Activated naive CD8-positive, alpha-beta T cell treated with anti-CD3 and anti-CD28 coated beads for 36 hours (primary cell): ENCODE measurements around the gene SPECC1L. TPM values are rescaled to one million over a fixed set of nuclear protein-coding genes. Genes with fewer than 3 reads are reported as not detected.

Experiments
- DNase-seq: peaks from one replicate; pipeline ENCODE4 v3.0.0; 2021
- H3K27ac Mint-ChIP-seq: one replicate; pipeline ENCODE4 v1.8.0; 2022; ENCODE audit warnings: mild to moderate bottlenecking, moderate library complexity, mixed read lengths
- H3K27me3 Mint-ChIP-seq: one replicate; pipeline ENCODE4 v1.8.0; 2022; ENCODE audit warnings: mild to moderate bottlenecking, mixed read lengths
- H3K36me3 Mint-ChIP-seq: one replicate; pipeline ENCODE4 v1.8.0; 2021; ENCODE audit warnings: mild to moderate bottlenecking, mixed read lengths
- H3K4me1 Mint-ChIP-seq: one replicate; pipeline ENCODE4 v1.8.0; 2021; ENCODE audit warnings: mixed read lengths
- H3K4me3 Mint-ChIP-seq: one replicate; pipeline ENCODE4 v1.8.0; 2022; ENCODE audit warnings: mild to moderate bottlenecking, moderate library complexity, mixed read lengths
- H3K9me3 Mint-ChIP-seq: one replicate; pipeline ENCODE4 v1.8.0; 2022; ENCODE audit warnings: mixed read lengths
- total RNA-seq, 2 experiments: library from RNA; stranded (reverse); gene quantifications; one replicate each; pipeline ENCODE4 v1.2.3, GENCODE V29; 2021

Gene SPECC1L
- total RNA-seq, 2 experiments from 2014 or later = 46.3 to 47.7 TPM

DNA sequence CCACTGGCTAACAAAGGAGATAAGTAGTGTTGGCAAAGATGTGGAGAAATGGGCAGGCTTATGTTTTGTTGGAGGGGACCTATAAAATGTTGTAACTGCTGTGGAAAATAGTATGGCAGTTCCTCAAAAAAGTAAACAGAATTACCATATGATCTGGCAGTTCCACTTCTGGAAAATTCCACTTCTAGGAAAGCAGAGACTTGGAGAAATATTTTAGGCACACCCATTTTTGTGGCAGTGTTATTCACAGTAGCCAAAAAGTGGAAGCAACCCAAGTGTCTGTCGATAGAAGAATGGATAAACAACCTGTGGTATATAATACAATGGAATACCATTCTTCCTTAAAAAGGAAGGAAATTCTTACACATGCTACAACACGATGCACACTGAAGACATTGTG lies 99.8 kb downstream of the SPECC1L start:
- H3K4me3 Mint-ChIP-seq = no peak overlapping the region
- H3K27me3 Mint-ChIP-seq = no peaks in the 10 kb centered on the region
- DNase-seq = no peak
- H3K36me3 Mint-ChIP-seq = peaks cover 68% of the 10 kb centered on the region
- no peaks in the 10 kb centered on the region for H3K4me1 Mint-ChIP-seq
- H3K9me3 Mint-ChIP-seq = peaks cover 4% of the 10 kb centered on the region
- no peak overlapping the region for H3K27ac Mint-ChIP-seq

DNA sequence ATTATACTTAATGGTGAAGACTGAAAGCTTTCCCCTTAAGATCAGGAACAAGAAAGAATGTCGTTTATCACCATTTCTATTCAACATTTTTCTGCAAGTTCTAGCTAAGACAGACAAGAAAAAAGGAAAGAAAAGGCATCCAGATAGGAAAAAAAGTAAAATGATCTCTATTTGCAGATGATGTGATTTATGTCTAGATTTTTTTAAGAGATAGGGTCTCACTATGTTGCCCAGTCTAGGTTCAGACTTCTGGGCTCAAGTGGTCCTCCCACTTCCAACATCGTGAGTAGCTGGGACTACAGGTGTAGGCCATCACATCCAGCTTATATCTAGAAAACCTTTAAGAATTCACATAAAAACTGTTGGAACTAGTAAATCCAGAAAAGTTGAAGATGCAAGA lies 105.4 kb downstream of the SPECC1L start:
- DNase-seq = no peak
- Mint-ChIP-seq H3K4me1 (peaks cover 27% of the 10 kb centered on the region), H3K27ac (no peak overlapping the region), H3K4me3 (no peak overlapping the region), H3K9me3 (peaks cover 4% of the 10 kb centered on the region), H3K27me3 (no peaks in the 10 kb centered on the region), H3K36me3 (peaks cover 64% of the 10 kb centered on the region)

DNA sequence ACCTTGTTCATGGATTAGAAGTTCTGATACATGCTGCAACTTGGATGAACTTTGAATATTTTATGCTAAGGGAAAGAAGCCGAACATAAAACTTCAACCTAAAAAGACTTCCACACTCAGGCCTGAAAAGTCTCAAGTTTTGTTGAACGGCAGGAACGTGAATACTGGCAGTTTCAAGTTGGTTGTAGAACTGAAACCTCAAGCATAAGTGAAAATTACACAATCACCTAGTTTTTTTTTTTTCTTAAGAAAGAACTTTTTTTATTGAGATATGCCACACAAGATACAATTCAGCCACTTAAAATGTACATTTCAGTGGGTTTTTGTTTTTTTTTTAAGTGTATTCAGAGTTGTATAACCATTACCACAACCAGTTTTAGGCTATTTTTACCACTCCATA lies 106.0 kb downstream of the SPECC1L start:
- no peak for DNase-seq
- Mint-ChIP-seq H3K27ac (no peak overlapping the region), H3K4me1 (peaks cover 27% of the 10 kb centered on the region), H3K27me3 (no peaks in the 10 kb centered on the region), H3K9me3 (peaks cover 4% of the 10 kb centered on the region), H3K36me3 (peaks cover 59% of the 10 kb centered on the region), H3K4me3 (no peak overlapping the region)

DNA sequence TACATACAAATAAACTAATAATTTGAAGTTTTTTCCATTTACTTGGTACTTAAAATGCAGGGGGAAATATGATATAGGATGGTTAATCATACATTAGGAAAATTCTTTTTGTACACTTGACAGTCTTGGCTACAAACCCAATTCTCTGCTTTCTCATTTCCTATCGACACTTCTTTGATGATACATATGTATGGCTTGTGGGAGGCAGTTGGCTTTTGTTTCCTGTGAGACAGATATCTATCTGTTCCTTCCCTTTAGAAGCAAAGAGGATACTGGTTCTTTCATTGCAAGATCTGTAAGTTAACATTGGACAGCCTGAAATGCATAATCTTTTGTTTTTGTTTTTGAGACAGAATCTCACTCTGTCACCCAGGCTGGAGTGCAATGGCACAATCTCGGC lies 108.9 kb downstream of the SPECC1L start:
- no peak overlapping the region for H3K27ac Mint-ChIP-seq
- peaks cover 38% of the 10 kb centered on the region for H3K36me3 Mint-ChIP-seq
- H3K4me1 Mint-ChIP-seq = peaks cover 27% of the 10 kb centered on the region
- no peak for DNase-seq
- H3K27me3 Mint-ChIP-seq = no peaks in the 10 kb centered on the region
- no peak overlapping the region for H3K4me3 Mint-ChIP-seq
- peaks cover 3% of the 10 kb centered on the region for H3K9me3 Mint-ChIP-seq

DNA sequence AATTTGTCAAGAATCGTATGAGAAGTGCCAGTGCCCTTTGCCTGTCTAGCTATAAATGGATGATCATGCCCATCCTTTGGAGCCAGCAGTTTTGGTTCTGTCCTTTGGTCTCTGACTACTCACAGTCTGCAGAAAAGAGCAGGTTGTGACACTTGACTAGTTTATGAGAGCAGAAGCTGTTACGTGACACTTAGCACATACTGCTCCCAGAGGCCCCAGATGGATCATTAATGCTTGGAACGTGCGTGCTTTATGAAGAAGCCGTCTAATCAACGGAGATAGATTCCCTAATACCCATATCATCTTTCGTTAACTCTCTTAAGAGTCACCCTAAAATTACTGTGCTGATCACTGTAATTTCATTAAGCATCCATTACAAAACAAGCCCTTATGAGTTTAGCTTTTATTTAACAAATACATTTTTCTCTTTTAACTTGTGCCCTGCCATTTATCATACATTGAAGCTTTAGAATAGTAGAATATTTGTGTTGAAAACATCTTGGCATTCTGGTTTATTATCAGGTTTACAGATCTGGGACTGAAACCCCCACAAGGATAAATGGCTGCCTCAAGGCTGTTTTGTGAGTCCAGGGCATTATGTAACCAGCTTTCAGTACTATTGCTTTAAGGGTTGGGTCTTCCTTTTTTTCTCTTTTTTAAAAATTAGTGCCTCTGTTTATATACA lies 109.7 kb downstream of the SPECC1L start:
- no peaks in the 10 kb centered on the region for H3K27me3 Mint-ChIP-seq
- peaks cover 31% of the 10 kb centered on the region for H3K36me3 Mint-ChIP-seq
- H3K4me3 Mint-ChIP-seq = no peak overlapping the region
- H3K27ac Mint-ChIP-seq = no peak overlapping the region
- DNase-seq = no peak
- H3K4me1 Mint-ChIP-seq = peaks cover 27% of the 10 kb centered on the region
- no peaks in the 10 kb centered on the region for H3K9me3 Mint-ChIP-seq

DNA sequence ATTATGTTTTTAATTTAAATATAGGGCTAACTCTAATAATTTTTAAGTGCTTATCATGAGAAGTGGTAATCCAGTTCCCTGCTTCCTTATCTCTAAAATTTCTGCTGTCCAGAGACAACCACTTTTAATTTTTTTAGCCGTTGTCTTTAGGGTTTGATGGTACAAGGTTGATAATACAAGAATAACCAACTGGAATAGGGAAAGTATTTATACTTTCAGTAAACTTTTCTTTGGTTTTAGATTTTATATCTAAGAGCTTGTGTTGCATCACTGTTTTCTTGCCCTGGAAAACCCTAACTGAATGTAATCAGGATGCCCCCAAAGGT lies 110.2 kb downstream of the SPECC1L start:
- no peaks in the 10 kb centered on the region for H3K9me3 Mint-ChIP-seq
- DNase-seq = no peak
- H3K27me3 Mint-ChIP-seq = no peaks in the 10 kb centered on the region
- peaks cover 29% of the 10 kb centered on the region for H3K36me3 Mint-ChIP-seq
- H3K27ac Mint-ChIP-seq = no peak overlapping the region
- H3K4me3 Mint-ChIP-seq = no peak overlapping the region
- peaks cover 27% of the 10 kb centered on the region for H3K4me1 Mint-ChIP-seq

DNA sequence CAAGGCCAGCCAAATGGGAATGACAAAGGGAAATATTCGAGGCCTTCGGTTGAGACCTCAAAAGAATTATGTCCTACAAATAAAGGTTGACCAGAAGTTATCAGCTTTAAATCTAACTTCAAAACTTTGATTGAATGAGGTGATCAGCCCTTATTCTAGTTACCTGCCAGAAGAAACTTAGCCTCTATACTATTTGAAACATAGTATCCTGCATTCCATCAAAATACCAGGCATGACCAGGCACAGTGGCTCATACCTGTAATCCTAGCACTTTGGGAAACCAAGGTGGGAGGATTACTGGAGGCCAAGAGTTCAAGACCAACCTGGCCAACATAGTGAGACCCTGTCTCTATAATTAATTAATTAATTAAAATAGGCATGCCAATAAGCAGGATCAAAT lies 112.4 kb downstream of the SPECC1L start:
- H3K4me3 Mint-ChIP-seq = no peak overlapping the region
- H3K9me3 Mint-ChIP-seq = no peaks in the 10 kb centered on the region
- no peaks in the 10 kb centered on the region for H3K27me3 Mint-ChIP-seq
- no peak overlapping the region for H3K27ac Mint-ChIP-seq
- H3K36me3 Mint-ChIP-seq = peaks cover 20% of the 10 kb centered on the region
- H3K4me1 Mint-ChIP-seq = peaks cover 20% of the 10 kb centered on the region
- DNase-seq = no peak

DNA sequence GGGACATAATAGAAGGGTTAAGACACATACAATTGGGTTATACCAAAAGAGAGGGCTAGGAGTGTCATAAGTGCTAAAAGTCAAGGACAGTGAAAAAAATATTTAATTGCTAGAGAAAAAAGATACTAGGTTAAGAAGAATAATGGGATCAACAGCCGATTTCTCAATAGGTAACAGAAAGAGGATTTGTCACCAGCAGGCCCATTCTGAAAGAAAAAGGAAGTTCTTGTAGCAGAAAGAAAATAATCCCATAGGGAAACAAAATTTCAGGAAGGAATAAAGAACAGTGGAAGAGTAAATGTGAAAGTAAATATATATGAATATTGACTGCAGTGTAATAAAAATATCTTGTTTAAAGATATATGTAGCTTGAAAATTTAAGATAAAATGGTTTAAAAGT lies 113.5 kb downstream of the SPECC1L start:
- no peak overlapping the region for H3K4me3 Mint-ChIP-seq
- H3K9me3 Mint-ChIP-seq = no peaks in the 10 kb centered on the region
- peaks cover 12% of the 10 kb centered on the region for H3K4me1 Mint-ChIP-seq
- peaks cover 22% of the 10 kb centered on the region for H3K36me3 Mint-ChIP-seq
- H3K27me3 Mint-ChIP-seq = no peaks in the 10 kb centered on the region
- DNase-seq = no peak
- no peak overlapping the region for H3K27ac Mint-ChIP-seq

DNA sequence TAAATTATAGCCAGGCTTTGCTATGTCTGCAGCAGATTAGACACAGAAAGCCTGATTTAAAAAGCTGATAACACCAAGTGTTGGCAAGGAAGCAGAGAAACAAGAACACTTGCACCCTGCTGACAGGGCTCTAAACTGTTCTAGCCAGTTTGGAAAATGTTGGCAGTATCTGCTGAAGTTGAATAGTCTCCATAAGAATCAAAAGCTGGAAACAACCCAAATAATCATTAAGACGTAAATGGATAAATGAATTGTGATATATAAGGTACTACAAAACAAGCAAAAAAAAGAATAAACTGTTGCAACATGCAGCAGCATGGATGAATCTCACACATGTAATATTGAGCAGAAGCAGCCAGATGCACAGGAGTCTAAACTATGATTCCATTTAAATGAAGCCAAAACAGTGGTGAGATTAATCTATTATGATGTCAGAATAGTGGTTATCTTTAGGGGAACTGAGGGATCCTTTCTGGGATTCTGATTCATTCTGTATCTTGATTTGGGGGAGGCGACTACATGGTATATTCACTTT lies 116.4 kb downstream of the SPECC1L start:
- no peak for DNase-seq
- Mint-ChIP-seq H3K9me3 (no peaks in the 10 kb centered on the region), H3K4me3 (no peak overlapping the region), H3K4me1 (peaks cover 13% of the 10 kb centered on the region), H3K27me3 (no peaks in the 10 kb centered on the region), H3K27ac (no peak overlapping the region), H3K36me3 (peaks cover 16% of the 10 kb centered on the region)

DNA sequence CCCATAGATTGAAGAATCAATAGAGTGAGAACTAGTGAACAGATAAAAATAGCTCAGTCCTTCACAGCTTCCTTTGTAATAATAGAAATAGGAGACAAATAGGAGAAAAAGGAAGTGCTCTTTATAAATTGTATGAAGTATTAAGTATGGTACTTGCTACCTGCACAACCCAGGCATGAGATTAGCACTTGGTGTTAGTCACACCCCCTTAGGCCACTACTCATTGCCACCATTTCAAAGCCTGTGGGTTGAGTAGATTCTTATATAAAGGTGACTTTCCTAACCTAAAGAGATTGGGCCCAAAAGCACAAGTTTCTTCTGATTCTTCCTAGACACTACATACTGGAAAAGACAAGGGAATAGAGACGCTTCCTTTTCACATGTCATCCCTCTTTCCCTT lies 119.0 kb downstream of the SPECC1L start:
- H3K27ac Mint-ChIP-seq = no peak overlapping the region
- H3K4me1 Mint-ChIP-seq = peaks cover 16% of the 10 kb centered on the region
- DNase-seq = no peak
- no peaks in the 10 kb centered on the region for H3K9me3 Mint-ChIP-seq
- H3K36me3 Mint-ChIP-seq = peaks cover 16% of the 10 kb centered on the region
- no peaks in the 10 kb centered on the region for H3K27me3 Mint-ChIP-seq
- H3K4me3 Mint-ChIP-seq = no peak overlapping the region

DNA sequence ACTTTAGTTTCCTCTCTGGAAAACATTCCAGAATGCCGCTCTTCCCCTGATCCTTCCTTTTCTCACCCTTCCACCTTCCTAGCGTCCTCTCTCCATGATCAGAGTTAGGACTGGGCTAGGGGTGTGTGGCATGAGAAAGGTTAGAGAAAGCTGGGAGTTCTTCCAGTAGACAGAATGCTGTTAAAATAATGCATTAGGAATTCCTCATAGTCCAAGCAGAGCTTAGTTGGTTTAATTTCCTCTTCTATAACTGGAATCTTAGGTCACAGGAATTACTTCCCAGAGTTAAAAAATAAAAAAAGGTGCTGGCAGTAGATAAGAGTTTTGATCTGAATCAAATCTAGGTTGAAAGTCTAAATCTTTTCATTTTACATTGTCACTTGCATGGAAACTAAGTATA lies 119.5 kb downstream of the SPECC1L start:
- H3K27ac Mint-ChIP-seq = no peak overlapping the region
- DNase-seq = no peak
- H3K4me1 Mint-ChIP-seq = peaks cover 16% of the 10 kb centered on the region
- no peaks in the 10 kb centered on the region for H3K9me3 Mint-ChIP-seq
- no peaks in the 10 kb centered on the region for H3K27me3 Mint-ChIP-seq
- H3K4me3 Mint-ChIP-seq = no peak overlapping the region
- H3K36me3 Mint-ChIP-seq = peaks cover 18% of the 10 kb centered on the region

DNA sequence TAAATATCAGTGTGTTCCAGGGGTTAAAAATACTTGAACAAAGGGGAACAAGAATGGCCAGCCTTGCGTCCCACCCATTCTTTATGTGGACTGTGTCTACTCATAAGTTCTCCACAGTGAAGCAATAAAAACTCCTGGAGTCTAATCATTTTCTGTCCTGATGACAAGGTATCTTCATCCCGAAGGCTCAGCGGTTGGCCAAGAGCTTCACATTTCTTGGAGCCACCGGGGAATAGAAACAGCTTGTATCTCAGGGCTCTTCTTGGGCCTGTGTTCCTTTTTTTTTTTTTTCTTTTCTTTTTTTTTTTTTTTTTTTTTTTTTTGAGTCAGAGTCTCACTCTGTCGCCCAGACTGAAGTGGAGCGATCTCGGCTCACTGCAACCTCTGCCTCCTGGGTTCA lies 119.9 kb downstream of the SPECC1L start:
- Mint-ChIP-seq H3K36me3 (peaks cover 16% of the 10 kb centered on the region), H3K4me3 (no peak overlapping the region), H3K4me1 (peaks cover 16% of the 10 kb centered on the region), H3K9me3 (no peaks in the 10 kb centered on the region), H3K27ac (no peak overlapping the region), H3K27me3 (no peaks in the 10 kb centered on the region)
- DNase-seq = no peak

DNA sequence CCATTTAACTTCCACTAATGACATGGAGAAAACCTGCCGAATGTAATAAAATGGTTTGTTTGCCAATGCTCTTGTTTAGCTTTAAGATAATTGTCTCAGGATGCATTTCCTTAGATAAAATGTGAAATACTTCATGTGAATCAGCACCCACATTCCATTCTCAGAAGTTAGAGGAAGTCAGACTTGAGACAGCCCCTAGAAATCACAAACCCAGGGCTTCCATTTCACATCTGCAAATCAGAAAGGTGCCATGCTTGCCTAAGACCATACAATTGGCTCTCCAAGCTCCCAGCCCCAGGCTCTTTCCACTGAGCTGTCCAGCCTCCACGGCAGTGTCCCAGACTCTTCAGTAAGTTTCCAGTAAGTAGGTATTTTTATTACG lies 121.2 kb downstream of the SPECC1L start:
- DNase-seq = no peak
- H3K27ac Mint-ChIP-seq = no peak overlapping the region
- no peaks in the 10 kb centered on the region for H3K27me3 Mint-ChIP-seq
- peaks cover 14% of the 10 kb centered on the region for H3K4me1 Mint-ChIP-seq
- no peaks in the 10 kb centered on the region for H3K9me3 Mint-ChIP-seq
- peaks cover 12% of the 10 kb centered on the region for H3K36me3 Mint-ChIP-seq
- no peak overlapping the region for H3K4me3 Mint-ChIP-seq

DNA sequence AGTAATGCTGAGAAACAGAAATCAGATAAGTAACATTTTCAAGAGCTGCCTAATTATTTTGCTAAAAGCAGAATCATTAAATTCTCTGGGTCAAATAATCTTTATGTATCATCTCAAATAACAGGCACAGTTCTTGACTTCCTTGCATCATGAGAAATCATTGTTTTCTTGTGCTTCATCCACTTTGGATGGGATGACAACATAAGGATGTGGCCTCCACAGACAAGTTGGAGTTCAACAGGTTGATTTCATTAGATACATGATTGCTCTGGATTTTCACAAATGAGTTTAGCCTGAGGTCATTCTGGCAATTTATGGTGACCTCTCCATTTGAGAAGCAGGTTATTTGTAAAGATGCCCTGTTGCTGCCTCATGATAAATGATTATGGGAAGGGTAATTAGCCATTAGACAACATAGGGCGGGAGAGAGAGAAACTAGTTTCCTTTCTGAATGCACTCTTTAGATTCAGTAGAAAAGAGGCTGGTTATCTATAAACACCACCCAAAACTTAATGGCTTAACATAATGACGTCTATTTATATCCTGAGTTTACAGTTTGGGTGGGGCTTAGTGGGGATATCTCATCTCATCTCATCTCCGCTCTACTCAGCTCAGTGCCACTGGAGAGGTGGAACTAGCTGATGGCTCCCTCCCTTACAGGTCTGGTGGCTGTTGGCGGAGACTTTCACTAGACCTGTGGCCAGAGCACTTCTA lies 121.7 kb downstream of the SPECC1L start:
- Mint-ChIP-seq H3K9me3 (no peaks in the 10 kb centered on the region), H3K27me3 (no peaks in the 10 kb centered on the region), H3K36me3 (peaks cover 8% of the 10 kb centered on the region), H3K27ac (no peak overlapping the region), H3K4me1 (peaks cover 14% of the 10 kb centered on the region), H3K4me3 (no peak overlapping the region)
- DNase-seq = no peak

DNA sequence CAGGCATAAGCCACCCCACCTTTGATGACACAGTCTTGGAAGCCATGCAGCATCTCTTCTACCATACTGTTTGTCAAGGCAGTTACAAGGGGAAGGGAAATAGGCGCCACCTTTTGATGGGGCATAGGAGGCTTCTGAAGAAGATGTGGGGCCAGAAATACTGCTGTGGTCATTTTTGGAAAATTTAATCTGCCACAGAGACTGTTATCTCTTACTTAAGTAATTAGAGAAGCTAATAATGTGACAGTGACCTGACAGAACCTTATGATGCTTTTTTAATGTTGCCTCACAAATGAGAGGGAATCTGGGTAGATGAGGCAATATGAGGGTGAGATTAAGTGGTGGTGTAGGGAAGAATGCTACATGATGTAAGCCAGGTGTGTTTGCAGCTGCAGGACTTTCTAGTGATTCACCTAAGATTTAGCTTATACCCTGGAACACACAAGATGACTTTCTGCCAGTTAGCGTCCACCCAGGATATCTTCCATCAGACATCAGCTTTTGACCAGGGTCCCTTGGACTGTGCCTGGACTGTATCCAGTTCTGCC lies 122.5 kb downstream of the SPECC1L start:
- H3K4me1 Mint-ChIP-seq = peaks cover 16% of the 10 kb centered on the region
- H3K27me3 Mint-ChIP-seq = no peaks in the 10 kb centered on the region
- no peaks in the 10 kb centered on the region for H3K9me3 Mint-ChIP-seq
- H3K4me3 Mint-ChIP-seq = no peak overlapping the region
- no peak for DNase-seq
- no peak overlapping the region for H3K27ac Mint-ChIP-seq
- peaks cover 8% of the 10 kb centered on the region for H3K36me3 Mint-ChIP-seq

DNA sequence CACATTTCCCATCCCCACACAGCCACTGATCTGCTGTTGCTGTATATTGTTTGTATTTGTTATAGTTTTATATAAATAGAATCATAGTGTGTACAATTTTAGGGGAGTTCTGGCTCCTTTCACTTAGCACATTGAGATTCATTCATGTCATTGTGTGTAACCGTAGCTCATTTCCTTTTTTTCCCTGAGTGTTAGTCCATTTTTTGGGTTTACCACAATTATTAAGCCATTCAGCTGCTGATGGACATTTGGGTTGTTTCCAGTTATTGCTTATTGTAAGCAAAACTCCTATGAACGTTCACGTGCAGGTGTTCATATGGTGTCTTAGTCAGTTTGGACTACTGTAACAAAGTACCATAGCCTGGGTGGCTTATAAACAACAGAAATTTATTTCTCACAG lies 123.2 kb downstream of the SPECC1L start:
- H3K4me1 Mint-ChIP-seq = peaks cover 18% of the 10 kb centered on the region
- DNase-seq = no peak
- no peaks in the 10 kb centered on the region for H3K9me3 Mint-ChIP-seq
- no peak overlapping the region for H3K4me3 Mint-ChIP-seq
- H3K27ac Mint-ChIP-seq = no peak overlapping the region
- H3K27me3 Mint-ChIP-seq = no peaks in the 10 kb centered on the region
- peaks cover 10% of the 10 kb centered on the region for H3K36me3 Mint-ChIP-seq
